HepG2 (cell line): ENCODE results near the gene SLC13A1. TPM values are rescaled to one million over a fixed set of nuclear protein-coding genes. Genes with fewer than 3 reads are reported as not detected.

Experiments
- ATAC-seq: fragments of 200-7000 bp; cut with Tn5 transposase; 3 replicates; pipeline ENCODE4 v1.9.1; 2020; ENCODE audit warnings: mild to moderate bottlenecking, moderate library complexity
- BruUV-seq: library from RNA; stranded (reverse); fragments of 400-500 nt; replicated peaks from 2 replicates; lab custom pipeline; 2021; lab: Mats Ljungman, UMichigan
- CTCF ChIA-PET: fragments of 300-600 bp; formaldehyde crosslinking; extraction: SDS; loops from one replicate; lab custom pipeline; 2021; ENCODE audit warnings: low total read pairs, inconsistent platforms, low intra/inter-chr PET ratio; lab: Yijun Ruan, JAX
- POLR2A ChIA-PET: fragments of 350-600 bp; sonication (Branson Sonifier 250); formaldehyde crosslinking; loops from one replicate; lab custom pipeline; 2020; ENCODE audit warnings: antibody characterized with exemption, inconsistent platforms; lab: Yijun Ruan, JAX
- DNase-seq: peaks from one replicate; pipeline ENCODE4 v3.0.0-alpha.2; 2015; ENCODE audit warnings: low spot score
- FAIRE-seq: peaks from 3 replicates; lab custom pipeline; 2011; peaks lifted over from hg19 to GRCh38; lab: Jason Lieb, UNC
- H2AFZ ChIP-seq: one replicate; pipeline ENCODE4 v1.6.1; 2011; ENCODE audit warnings: low read length, inconsistent platforms
- H3K27ac ChIP-seq: fragments of 300-600 bp; 3 replicates; pipeline ENCODE4 v1.8.0; 2011; ENCODE audit warnings: mixed run types, mild to moderate bottlenecking, mixed read lengths, low read length, inconsistent platforms; ENCODE audit not compliant: insufficient read depth; ENCODE audit errors: extremely low read length
- H3K27me3 ChIP-seq, 2 experiments: fragments of 200-600 bp in 1 of 2; 2 replicates in 1 of 2; 3 replicates in 1 of 2; pipeline versions ENCODE4 v1.6.0 to v1.8.0; 2011; ENCODE audit warnings: low read length in 2 of 2, mild to moderate bottlenecking in 2 of 2, moderate library complexity in 2 of 2, inconsistent platforms in 1 of 2; ENCODE audit not compliant: insufficient read depth in 2 of 2, control insufficient read depth in 1 of 2
- H3K36me3 ChIP-seq, 2 experiments: fragments of 200-600 bp in 1 of 2; replicated peaks in 1 of 2; 2 replicates in 1 of 2; 3 replicates in 1 of 2; pipeline versions ENCODE4 v1.5.1 to v1.8.0; 2011; ENCODE audit warnings: low read length in 2 of 2, inconsistent platforms in 1 of 2; ENCODE audit not compliant: insufficient read depth in 2 of 2, control insufficient read depth in 1 of 2
- H3K4me1 ChIP-seq: 2 replicates; pipeline ENCODE4 v1.5.1; 2012; ENCODE audit warnings: low read length, inconsistent platforms; ENCODE audit not compliant: insufficient read depth
- H3K4me2 ChIP-seq: 2 replicates; pipeline ENCODE4 v1.6.0; 2011; ENCODE audit warnings: low read depth, low read length, inconsistent platforms
- H3K4me3 ChIP-seq, 3 experiments: fragments of 200-600 bp in 1 of 3; sonication (generic), shearing (Covaris generic) in 1 of 3; replicated peaks in 1 of 3; 2 replicates each; pipeline ENCODE4 v1.5.1; 2011 to 2016; ENCODE audit warnings: low read length in 3 of 3, inconsistent platforms in 2 of 3, low read depth in 2 of 3, mild to moderate bottlenecking in 2 of 3, control low read depth in 1 of 3, mixed read lengths in 1 of 3; ENCODE audit not compliant: insufficient read depth in 1 of 3
- H3K79me2 ChIP-seq: one replicate; pipeline ENCODE4 v1.6.1; 2011; ENCODE audit warnings: low read length, inconsistent platforms; ENCODE audit not compliant: insufficient read depth
- H3K9ac ChIP-seq: 2 replicates; pipeline ENCODE4 v1.6.0; 2011; ENCODE audit warnings: mild to moderate bottlenecking, low read depth, low read length, inconsistent platforms; ENCODE audit not compliant: insufficient read depth
- H3K9me3 ChIP-seq: 2 replicates; pipeline ENCODE4 v1.5.1; 2012; ENCODE audit warnings: mild to moderate bottlenecking, low read length
- H4K20me1 ChIP-seq: 2 replicates; pipeline ENCODE4 v1.6.0; 2011; ENCODE audit warnings: inconsistent platforms, mild to moderate bottlenecking, low read length, moderate library complexity; ENCODE audit not compliant: insufficient read depth
- ATF3 ChIP-seq: sonication (generic); formaldehyde crosslinking; IDR thresholded peaks from 2 replicates; pipeline ENCODE4 v1.4.0; 2020; ENCODE audit warnings: missing genetic modification reagents
- ATF7 ChIP-seq, 2 experiments: fragments of 450-650 bp in 1 of 2; sonication (generic) in 1 of 2; formaldehyde crosslinking in 1 of 2; IDR thresholded peaks; 2 replicates each; pipeline versions ENCODE4 v1.4.0 to v1.6.1; 2016 to 2020; ENCODE audit warnings: antibody characterized with exemption in 1 of 2, mild to moderate bottlenecking in 1 of 2, missing genetic modification reagents in 1 of 2
- MTA1 ChIP-seq: sonication (generic); formaldehyde crosslinking; IDR thresholded peaks from 2 replicates; pipeline ENCODE4 v1.4.0; 2020; ENCODE audit warnings: missing genetic modification reagents, mild to moderate bottlenecking, borderline replicate concordance
- MYPOP ChIP-seq: sonication (generic); formaldehyde crosslinking; IDR thresholded peaks from 2 replicates; pipeline ENCODE4 v1.8.1; 2023; ENCODE audit warnings: mild to moderate bottlenecking, moderate library complexity, missing genetic modification reagents
- NFE2 ChIP-seq: sonication (generic); formaldehyde crosslinking; IDR thresholded peaks from 2 replicates; pipeline ENCODE4 v1.4.0; 2020; ENCODE audit warnings: missing genetic modification reagents
- POLR2AphosphoS2 ChIP-seq: IDR thresholded peaks from 2 replicates; pipeline ENCODE4 v1.6.1; 2011; ENCODE audit warnings: low read depth, low read length, improper control_type of control experiment
- SOX5 ChIP-seq: IDR thresholded peaks from 2 replicates; pipeline ENCODE4 v1.6.1; 2016; ENCODE audit warnings: borderline replicate concordance
- ZBTB34 ChIP-seq: sonication (generic); formaldehyde crosslinking; IDR thresholded peaks from 2 replicates; pipeline ENCODE4 v1.8.0; 2022; ENCODE audit warnings: mild to moderate bottlenecking, missing genetic modification reagents
- ZFP36L1 ChIP-seq: sonication (generic); formaldehyde crosslinking; IDR thresholded peaks from 2 replicates; pipeline ENCODE4 v1.8.0; 2022; ENCODE audit warnings: mild to moderate bottlenecking, missing genetic modification reagents, moderate library complexity
- ZNF263 ChIP-seq: sonication (generic); formaldehyde crosslinking; IDR thresholded peaks from 2 replicates; pipeline ENCODE4 v1.4.0; 2020; ENCODE audit warnings: missing genetic modification reagents
- ZNF414 ChIP-seq: sonication (generic); formaldehyde crosslinking; IDR thresholded peaks from 2 replicates; pipeline ENCODE4 v1.5.0; 2020; ENCODE audit warnings: missing genetic modification reagents
- WGBS: methylation state at CpG from one replicate; pipeline ENCODE4 v1.1.6; 2017; ENCODE audit warnings: low lambda C conversion rate; 5-methylcytosine and 5-hydroxymethylcytosine counted together
- in situ Hi-C: cut with HindIII; loops from 2 replicates; pipeline ENCODE4 v1.10.0; 2017; ENCODE audit warnings: low pct_unique_long_range_greater_than_20kb; ENCODE audit not compliant: extremely low pct_ligation_motif_present
- intact Hi-C: fragments of 100-400 bp; cut with micrococcal nuclease; formaldehyde crosslinking; loops from one replicate; pipeline ENCODE4 v1.10.0; 2022; ENCODE audit not compliant: unreplicated experiment
- polyA plus RNA-seq, 8 experiments: library from polyadenylated mRNA; depleted of rRNA in 3 of 8; stranded (reverse) in 7 of 8; unstranded in 1 of 8; fragments of >200 nt; fragmentation: Illumina TruSeq in 4 of 8; extraction: Trizol in 4 of 8; gene quantifications; 2 replicates each; pipeline versions ENCODE4 v1.2.1 to v1.2.3, GENCODE V29; 2011 to 2016; ENCODE audit warnings: low read depth in 4 of 8, missing spikeins in 1 of 8, mixed read lengths in 1 of 8; ENCODE audit not compliant: insufficient read depth in 1 of 8
- total RNA-seq, 5 experiments: library from RNA; depleted of rRNA; stranded (reverse); fragments of >200 nt; fragmentation: Illumina TruSeq; extraction: Trizol; gene quantifications; 2 replicates each; pipeline ENCODE4 v1.2.3, GENCODE V29; 2016; ENCODE audit warnings: low read depth in 1 of 5
- TF ChIP-seq, protein P1 (sequence below): sonication (generic); formaldehyde crosslinking; IDR thresholded peaks from 2 replicates; pipeline ENCODE4 v1.8.0; 2022; ENCODE audit warnings: missing genetic modification reagents, mild to moderate bottlenecking, borderline replicate concordance
- TF ChIP-seq, protein P2 (sequence below): IDR thresholded peaks from 2 replicates; pipeline ENCODE4 v1.6.1; 2016; ENCODE audit warnings: low read depth, missing genetic modification reagents, missing compliant biosample characterization

The SLC13A1 gene
- total and polyA plus RNA-seq, 2 of the 13 experiments (the other 11 are each of a cell fraction or from before 2014, with no cell fraction given): not detected

- Histone ChIP-seq H3K4me1 (0 out of 2 replicates have a peak, but pooled peaks cover 6% of the 10 kb centered on the region), H4K20me1 (no peaks in the 10 kb centered on the region), H3K9me3 (no peaks in the 10 kb centered on the region), H3K36me3 (no peaks in the 10 kb centered on the region), H3K79me2 (no peaks in the 10 kb centered on the region), H3K27me3 (no peaks in the 10 kb centered on the region; a peak in 1 of 5 replicates), H3K27ac (no peak overlapping the region), H2AFZ (no peak overlapping the region), H3K4me2 (no peak overlapping the region), H3K9ac (no peak overlapping the region), H3K4me3 (no peak overlapping the region)
- ATAC-seq (no peak), FAIRE-seq (no peak), DNase-seq (no peak)
- intact Hi-C loops (no loop called here), in situ Hi-C loops (no loop called here)
- ChIA-PET CTCF (no interaction called here), POLR2A (no interaction called here)
- WGBS: 4% methylated on average over 2 of the region's 2 CpGs
- no TSS peak for BruUV-seq
- TF ChIP-seq ZNF263 (CRISPR knock-in tag): no peak
- TF ChIP-seq, protein P1, sequence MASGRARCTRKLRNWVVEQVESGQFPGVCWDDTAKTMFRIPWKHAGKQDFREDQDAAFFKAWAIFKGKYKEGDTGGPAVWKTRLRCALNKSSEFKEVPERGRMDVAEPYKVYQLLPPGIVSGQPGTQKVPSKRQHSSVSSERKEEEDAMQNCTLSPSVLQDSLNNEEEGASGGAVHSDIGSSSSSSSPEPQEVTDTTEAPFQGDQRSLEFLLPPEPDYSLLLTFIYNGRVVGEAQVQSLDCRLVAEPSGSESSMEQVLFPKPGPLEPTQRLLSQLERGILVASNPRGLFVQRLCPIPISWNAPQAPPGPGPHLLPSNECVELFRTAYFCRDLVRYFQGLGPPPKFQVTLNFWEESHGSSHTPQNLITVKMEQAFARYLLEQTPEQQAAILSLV: no peak
- no peak for TF ChIP-seq MYPOP (CRISPR knock-in tag)
- no peak for TF ChIP-seq ZBTB34 (CRISPR knock-in tag)
- TF ChIP-seq ZNF414 (CRISPR knock-in tag): no peak
- no peak for TF ChIP-seq POLR2AphosphoS2
- no peak for TF ChIP-seq SOX5 (CRISPR knock-in tag)
- no peak for TF ChIP-seq ATF3 (CRISPR knock-in tag)
- no peak for TF ChIP-seq NFE2 (CRISPR knock-in tag)
- TF ChIP-seq, protein P2, sequence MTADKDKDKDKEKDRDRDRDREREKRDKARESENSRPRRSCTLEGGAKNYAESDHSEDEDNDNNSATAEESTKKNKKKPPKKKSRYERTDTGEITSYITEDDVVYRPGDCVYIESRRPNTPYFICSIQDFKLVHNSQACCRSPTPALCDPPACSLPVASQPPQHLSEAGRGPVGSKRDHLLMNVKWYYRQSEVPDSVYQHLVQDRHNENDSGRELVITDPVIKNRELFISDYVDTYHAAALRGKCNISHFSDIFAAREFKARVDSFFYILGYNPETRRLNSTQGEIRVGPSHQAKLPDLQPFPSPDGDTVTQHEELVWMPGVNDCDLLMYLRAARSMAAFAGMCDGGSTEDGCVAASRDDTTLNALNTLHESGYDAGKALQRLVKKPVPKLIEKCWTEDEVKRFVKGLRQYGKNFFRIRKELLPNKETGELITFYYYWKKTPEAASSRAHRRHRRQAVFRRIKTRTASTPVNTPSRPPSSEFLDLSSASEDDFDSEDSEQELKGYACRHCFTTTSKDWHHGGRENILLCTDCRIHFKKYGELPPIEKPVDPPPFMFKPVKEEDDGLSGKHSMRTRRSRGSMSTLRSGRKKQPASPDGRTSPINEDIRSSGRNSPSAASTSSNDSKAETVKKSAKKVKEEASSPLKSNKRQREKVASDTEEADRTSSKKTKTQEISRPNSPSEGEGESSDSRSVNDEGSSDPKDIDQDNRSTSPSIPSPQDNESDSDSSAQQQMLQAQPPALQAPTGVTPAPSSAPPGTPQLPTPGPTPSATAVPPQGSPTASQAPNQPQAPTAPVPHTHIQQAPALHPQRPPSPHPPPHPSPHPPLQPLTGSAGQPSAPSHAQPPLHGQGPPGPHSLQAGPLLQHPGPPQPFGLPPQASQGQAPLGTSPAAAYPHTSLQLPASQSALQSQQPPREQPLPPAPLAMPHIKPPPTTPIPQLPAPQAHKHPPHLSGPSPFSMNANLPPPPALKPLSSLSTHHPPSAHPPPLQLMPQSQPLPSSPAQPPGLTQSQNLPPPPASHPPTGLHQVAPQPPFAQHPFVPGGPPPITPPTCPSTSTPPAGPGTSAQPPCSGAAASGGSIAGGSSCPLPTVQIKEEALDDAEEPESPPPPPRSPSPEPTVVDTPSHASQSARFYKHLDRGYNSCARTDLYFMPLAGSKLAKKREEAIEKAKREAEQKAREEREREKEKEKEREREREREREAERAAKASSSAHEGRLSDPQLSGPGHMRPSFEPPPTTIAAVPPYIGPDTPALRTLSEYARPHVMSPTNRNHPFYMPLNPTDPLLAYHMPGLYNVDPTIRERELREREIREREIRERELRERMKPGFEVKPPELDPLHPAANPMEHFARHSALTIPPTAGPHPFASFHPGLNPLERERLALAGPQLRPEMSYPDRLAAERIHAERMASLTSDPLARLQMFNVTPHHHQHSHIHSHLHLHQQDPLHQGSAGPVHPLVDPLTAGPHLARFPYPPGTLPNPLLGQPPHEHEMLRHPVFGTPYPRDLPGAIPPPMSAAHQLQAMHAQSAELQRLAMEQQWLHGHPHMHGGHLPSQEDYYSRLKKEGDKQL (CRISPR knock-in tag): no peak
- no peak for TF ChIP-seq MTA1 (CRISPR knock-in tag)
- no peak for TF ChIP-seq ATF7 (IDR thresholded peaks at IDR 0.05)
- no peak for TF ChIP-seq ATF7 (CRISPR knock-in tag; IDR thresholded peaks at IDR 0.05)
- TF ChIP-seq ZFP36L1 (CRISPR knock-in tag): no peak
Measured at GRCh38 chr7:123190109-123190831, 9.5 kb downstream of the SLC13A1 start.
